Activated B cell treated with CpG ODN at 0.5 μM for 24 hours (primary cell): Measurements from ENCODE around the gene PRSS48. TPM values are rescaled to one million over a fixed set of nuclear protein-coding genes. Genes with fewer than 3 reads are reported as not detected.

Source experiments
- ATAC-seq: fragments of 200-7000 bp; cut with Tn5 transposase; one replicate; pipeline ENCODE4 v1.10.0; 2021; ENCODE audit warnings: low read depth, mild to moderate bottlenecking, moderate library complexity
- CTCF ChIA-PET: fragments of 350-600 bp; sonication (Branson Sonifier 250); formaldehyde crosslinking; loops from one replicate; lab custom pipeline; 2021; ENCODE audit warnings: antibody characterized with exemption; lab: Charles Lee
- POLR2A ChIA-PET: fragments of 350-600 bp; sonication (Branson Sonifier 250); formaldehyde crosslinking; loops from one replicate; lab custom pipeline; 2021; ENCODE audit warnings: antibody characterized with exemption; lab: Charles Lee
- DNase-seq: peaks from one replicate; pipeline ENCODE4 v3.0.0; 2022
- H3K27ac Mint-ChIP-seq: one replicate; pipeline ENCODE4 v1.8.0; 2020; ENCODE audit warnings: mixed read lengths
- H3K27me3 Mint-ChIP-seq: one replicate; pipeline ENCODE4 v1.8.0; 2021; ENCODE audit warnings: mixed read lengths
- H3K36me3 Mint-ChIP-seq: one replicate; pipeline ENCODE4 v1.8.0; 2021; ENCODE audit warnings: low read depth, mixed read lengths
- H3K4me1 Mint-ChIP-seq: one replicate; pipeline ENCODE4 v1.8.0; 2021; ENCODE audit warnings: mixed read lengths
- H3K4me3 Mint-ChIP-seq: one replicate; pipeline ENCODE4 v1.8.0; 2020; ENCODE audit warnings: mild to moderate bottlenecking, mixed read lengths
- H3K9me3 Mint-ChIP-seq: one replicate; pipeline ENCODE4 v1.8.0; 2020; ENCODE audit warnings: mixed read lengths
- intact Hi-C: fragments of 100-400 bp; cut with micrococcal nuclease; formaldehyde crosslinking; loops from one replicate; pipeline ENCODE4 v1.15.1; 2024
- total RNA-seq: library from RNA; stranded (reverse); gene quantifications from 2 replicates; pipeline ENCODE4 v1.2.3, GENCODE V29; 2022
- TF ChIP-seq, protein P1 (sequence below): fragments of 200-600 bp; IDR thresholded peaks from one replicate; pipeline ENCODE4 v1.8.0; 2022; ENCODE audit warnings: antibody characterized with exemption, mild to moderate bottlenecking

Gene PRSS48
- total RNA-seq, 1 donor from 2014 or later: not detected

DNA sequence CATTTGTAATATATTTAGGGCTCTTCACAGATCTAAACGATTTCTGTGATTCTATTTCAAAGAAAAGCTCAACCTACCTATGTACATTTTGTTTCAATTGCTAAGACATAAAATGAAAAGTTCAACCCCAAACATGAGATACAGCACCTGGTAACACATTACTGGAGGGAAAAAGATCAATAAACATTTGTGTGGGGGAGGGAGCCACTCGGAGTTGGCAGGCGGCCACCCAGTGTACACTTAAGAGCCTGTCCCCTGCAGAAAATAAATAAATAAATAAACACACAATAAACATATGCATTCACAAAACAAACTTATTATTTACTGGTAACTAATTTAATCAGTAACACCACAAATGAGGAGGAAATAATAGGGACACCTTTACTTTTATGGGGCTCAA lies 19.3 kb downstream of the PRSS48 start:
- no peaks in the 10 kb centered on the region for H3K4me1 Mint-ChIP-seq
- no peaks in the 10 kb centered on the region for H3K27me3 Mint-ChIP-seq
- no peak for ATAC-seq
- DNase-seq: no peak
- TF ChIP-seq, protein P1, sequence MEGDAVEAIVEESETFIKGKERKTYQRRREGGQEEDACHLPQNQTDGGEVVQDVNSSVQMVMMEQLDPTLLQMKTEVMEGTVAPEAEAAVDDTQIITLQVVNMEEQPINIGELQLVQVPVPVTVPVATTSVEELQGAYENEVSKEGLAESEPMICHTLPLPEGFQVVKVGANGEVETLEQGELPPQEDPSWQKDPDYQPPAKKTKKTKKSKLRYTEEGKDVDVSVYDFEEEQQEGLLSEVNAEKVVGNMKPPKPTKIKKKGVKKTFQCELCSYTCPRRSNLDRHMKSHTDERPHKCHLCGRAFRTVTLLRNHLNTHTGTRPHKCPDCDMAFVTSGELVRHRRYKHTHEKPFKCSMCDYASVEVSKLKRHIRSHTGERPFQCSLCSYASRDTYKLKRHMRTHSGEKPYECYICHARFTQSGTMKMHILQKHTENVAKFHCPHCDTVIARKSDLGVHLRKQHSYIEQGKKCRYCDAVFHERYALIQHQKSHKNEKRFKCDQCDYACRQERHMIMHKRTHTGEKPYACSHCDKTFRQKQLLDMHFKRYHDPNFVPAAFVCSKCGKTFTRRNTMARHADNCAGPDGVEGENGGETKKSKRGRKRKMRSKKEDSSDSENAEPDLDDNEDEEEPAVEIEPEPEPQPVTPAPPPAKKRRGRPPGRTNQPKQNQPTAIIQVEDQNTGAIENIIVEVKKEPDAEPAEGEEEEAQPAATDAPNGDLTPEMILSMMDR: no peak
- intact Hi-C loops: no loop called here
- ChIA-PET POLR2A (no interaction called here), CTCF (no interaction called here)
- H3K4me3 Mint-ChIP-seq: no peak overlapping the region
- no peak overlapping the region for H3K27ac Mint-ChIP-seq
- no peaks in the 10 kb centered on the region for H3K9me3 Mint-ChIP-seq
- H3K36me3 Mint-ChIP-seq: no peaks in the 10 kb centered on the region

DNA sequence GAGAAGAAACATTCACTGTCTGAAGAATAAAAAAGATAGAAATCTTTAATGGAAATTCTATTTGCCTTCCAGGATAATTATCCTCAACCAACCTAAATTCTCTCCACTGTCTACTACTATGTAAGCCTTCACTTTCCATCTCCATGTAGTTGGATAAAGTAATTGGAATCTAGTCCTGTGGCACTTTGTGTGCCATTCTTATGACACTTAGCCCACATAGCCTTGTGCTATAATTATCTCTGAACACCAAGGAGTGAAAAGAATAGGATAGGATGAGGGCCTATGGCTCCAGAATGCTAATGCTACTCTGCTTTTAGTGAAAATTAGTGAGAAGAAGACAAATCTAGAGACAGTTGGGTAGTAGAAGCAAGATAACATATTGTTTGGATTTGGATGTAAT lies 20.2 kb downstream of the PRSS48 start:
- POLR2A ChIA-PET: no interaction called here
- no peak for ATAC-seq

DNA sequence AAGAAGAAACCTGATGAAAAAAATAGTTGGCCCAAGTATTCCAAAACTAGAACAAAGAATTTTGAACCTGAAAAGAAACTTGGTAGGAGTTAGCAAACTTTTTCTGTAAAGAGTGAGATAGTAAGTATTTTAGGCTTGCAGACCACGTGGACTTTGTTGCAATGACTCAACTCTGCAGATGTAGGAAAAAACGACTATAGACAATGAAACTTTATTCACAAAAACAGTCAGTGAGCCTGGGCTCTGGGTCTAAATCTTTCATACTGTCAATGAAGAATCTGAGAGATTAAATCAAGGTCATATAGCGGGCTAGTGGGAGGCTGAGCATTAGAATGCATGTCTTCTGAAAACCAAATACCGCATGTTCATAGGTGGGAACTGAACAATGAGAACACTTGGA lies 25.5 kb downstream of the PRSS48 start:
- intact Hi-C loops: no loop called here
- H3K27me3 Mint-ChIP-seq: no peaks in the 10 kb centered on the region

More for the DNA sequence above, 20.2 kb downstream of the PRSS48 start:
- H3K27ac Mint-ChIP-seq: no peak overlapping the region
- H3K4me3 Mint-ChIP-seq: no peak overlapping the region
- intact Hi-C loops: no loop called here
- no peak for DNase-seq
- TF ChIP-seq, protein P1: no peak
- no peaks in the 10 kb centered on the region for H3K27me3 Mint-ChIP-seq
- no peaks in the 10 kb centered on the region for H3K9me3 Mint-ChIP-seq
- H3K4me1 Mint-ChIP-seq: no peaks in the 10 kb centered on the region
- no peaks in the 10 kb centered on the region for H3K36me3 Mint-ChIP-seq
- CTCF ChIA-PET: no interaction called here

DNA sequence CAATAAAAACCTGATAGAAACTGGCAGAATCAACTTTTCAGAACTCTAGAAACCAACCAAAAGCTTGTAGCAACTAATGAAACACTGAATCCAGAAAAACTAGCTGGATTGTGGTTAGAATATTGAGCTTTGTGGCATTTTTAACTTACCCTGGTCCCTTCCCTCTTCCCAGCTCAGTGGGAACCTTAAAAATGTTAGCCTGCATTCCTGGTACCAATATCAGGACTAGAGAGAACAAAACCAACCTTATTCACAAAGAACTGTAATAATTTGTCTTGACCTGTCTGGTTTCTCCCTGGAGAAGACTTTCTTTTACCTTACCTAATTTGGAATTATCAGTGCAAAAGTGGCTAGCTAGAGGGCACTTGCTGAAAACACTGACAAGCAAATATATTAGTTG lies 27.3 kb downstream of the PRSS48 start:
- no peaks in the 10 kb centered on the region for H3K36me3 Mint-ChIP-seq
- no peak overlapping the region for H3K27ac Mint-ChIP-seq
- no peak overlapping the region for H3K4me3 Mint-ChIP-seq
- TF ChIP-seq, protein P1: no peak
- no peaks in the 10 kb centered on the region for H3K4me1 Mint-ChIP-seq
- DNase-seq (no peak), ATAC-seq (no peak)
- no peaks in the 10 kb centered on the region for H3K27me3 Mint-ChIP-seq
- CTCF ChIA-PET: no interaction called here
- POLR2A ChIA-PET: no interaction called here
- intact Hi-C loops: no loop called here
- no peaks in the 10 kb centered on the region for H3K9me3 Mint-ChIP-seq

More for the DNA sequence above, 25.5 kb downstream of the PRSS48 start:
- Mint-ChIP-seq H3K4me1 (no peaks in the 10 kb centered on the region), H3K36me3 (no peaks in the 10 kb centered on the region), H3K9me3 (no peaks in the 10 kb centered on the region), H3K4me3 (no peak overlapping the region), H3K27ac (no peak overlapping the region)
- DNase-seq (no peak), ATAC-seq (no peak)
- CTCF ChIA-PET: no interaction called here
- POLR2A ChIA-PET: no interaction called here
- TF ChIP-seq, protein P1: no peak

DNA sequence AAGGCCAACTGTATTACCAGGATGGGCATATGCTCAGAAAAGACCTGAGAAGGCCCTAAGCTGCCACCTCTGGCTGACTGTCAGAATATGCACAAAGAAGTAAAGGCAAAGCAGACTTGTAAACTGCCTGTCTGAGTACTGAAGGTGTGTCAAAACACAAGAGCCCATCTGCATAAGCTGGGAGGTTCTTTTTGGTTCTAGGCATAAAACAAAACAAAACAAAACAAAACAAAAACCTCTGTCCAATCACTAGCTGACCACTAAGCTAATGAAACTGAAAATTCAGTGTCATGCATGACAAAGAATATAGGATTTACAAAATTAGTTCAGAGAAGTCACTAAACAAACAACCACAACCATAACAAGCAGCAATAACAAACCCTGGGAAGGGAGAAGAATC lies 27.8 kb downstream of the PRSS48 start:
- ATAC-seq (no peak), DNase-seq (no peak)
- Mint-ChIP-seq H3K27ac (no peak overlapping the region), H3K9me3 (no peaks in the 10 kb centered on the region), H3K4me1 (no peaks in the 10 kb centered on the region), H3K36me3 (no peaks in the 10 kb centered on the region), H3K4me3 (no peak overlapping the region), H3K27me3 (no peaks in the 10 kb centered on the region)
- POLR2A ChIA-PET: no interaction called here
- intact Hi-C loops: no loop called here
- CTCF ChIA-PET: no interaction called here
- TF ChIP-seq, protein P1: no peak
